ENCODE data around the gene C2CD3. TPM values are rescaled to one million over a fixed set of nuclear protein-coding genes. Genes with fewer than 3 reads are reported as not detected.

The C2CD3 gene, protein sequence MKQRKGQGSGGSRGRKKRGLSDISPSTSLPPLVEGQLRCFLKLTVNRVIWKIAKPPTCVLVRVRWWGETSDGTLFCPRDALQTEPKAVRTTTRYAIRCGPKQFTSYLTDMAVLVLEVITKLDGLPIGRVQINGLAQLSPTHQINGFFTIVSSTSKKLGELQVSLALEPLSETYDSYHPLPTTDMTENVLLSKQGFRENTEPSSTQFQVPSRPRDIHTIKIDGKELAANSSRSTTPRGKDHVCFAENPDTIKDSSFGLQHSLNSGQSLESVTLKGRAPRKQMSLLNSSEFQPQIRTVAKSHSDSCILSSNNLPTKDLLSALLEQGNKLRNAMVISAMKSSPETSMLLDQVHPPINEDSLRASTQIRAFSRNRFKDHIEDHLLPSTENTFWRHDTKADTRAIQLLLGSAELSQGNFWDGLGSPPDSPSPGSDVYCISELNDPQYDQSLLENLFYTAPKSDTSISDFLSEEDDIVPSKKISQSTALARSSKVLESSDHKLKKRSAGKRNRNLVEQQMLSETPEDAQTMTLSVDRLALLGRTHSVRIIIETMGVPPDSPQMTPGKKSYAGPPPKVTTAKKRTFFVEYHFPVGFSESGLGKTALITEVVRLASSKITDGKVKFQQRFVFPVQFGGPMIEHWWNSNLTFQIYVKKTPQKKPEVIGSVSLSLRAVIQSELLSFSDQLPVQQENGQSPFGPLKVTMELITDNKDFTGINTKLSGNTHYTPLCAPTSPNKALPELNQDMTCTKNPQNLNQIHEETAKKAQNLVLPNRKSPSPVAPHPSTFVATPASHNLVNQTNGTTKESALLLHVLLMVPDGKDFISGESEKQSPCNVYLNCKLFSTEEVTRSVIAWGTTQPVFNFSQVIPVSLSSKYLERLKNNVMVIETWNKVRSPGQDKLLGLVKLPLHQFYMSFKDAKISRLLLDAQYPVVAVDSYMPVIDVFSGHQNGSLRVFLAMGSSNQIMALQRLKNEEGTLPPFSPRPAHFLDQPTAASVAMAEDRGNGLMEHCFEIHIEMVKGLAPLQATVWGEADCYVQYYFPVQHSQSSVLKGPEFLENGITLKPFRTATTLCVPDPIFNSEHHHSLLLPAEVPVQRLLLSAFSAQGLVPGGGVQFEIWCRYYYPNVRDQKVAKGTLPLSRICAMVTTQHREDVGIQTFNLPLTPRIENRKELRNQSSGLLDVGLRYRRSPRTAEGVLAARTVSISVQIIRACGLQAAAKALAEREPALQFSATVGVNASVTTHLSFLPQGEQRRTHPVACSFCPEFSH (N-terminal part only)
- 3.9 and 4.9 TPM in 2 replicates for total RNA-seq

DNA sequence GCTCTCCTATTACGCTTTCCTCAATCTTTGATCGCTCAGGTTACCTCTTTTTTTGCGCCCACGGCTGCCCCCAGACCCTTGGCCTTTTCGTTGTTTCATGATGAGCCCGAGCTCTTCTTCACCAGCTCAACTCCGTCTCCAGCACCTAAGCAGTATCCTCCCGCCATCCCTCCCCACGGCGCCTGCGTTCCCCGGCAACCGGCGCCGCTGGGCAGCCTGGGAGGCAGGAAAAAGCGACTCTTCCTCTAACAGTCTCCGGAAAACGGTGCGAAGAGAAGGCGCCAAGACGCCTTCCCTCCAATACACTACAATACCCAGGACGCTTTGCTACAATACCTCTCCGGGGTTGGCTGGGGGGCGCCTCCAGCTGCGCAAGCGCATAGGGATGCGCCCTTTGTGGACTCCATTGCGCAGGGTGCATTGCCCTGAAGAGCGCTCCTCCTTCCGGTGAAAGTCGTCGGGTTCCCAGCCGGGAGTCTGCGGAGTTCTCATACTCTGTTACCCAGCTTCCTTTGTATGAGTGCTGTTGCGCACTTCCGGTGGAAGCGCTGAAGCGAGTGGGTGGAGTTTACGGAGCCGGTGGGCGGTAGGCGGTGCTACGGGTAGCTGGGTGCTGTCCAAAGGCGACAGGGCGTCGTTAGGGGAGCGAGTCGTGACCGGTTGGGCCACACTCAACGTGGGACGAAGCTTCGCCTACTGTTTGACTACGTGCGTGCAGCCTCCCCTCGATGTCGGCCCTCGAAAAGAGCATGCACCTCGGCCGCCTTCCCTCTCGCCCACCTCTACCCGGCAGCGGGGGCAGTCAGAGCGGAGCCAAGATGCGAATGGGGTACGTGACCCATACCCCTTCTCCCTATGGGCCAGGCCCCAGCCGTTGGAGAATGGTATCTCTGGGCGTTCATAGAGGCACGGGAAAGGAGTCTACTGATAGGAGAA is at the start of gene C2CD3, which contains the start of gene PPME1:
C2CD3 (minus strand) TSS at position 309 of the 936 bp plus-strand sequence; CDS start at position 99, 210 bp downstream.
PPME1 (plus strand) TSS at position 596 of the 936 bp plus-strand sequence; CDS start at position 729, 133 bp downstream.

GRCh38 chr11:74008373-74009229 is 162.2 kb downstream of the C2CD3 start, which contains the start of gene UCP3:
Gene UCP3 (minus strand): TSS chr11:74009085. CDS start chr11:74007042, 2,043 bp downstream.

DNA sequence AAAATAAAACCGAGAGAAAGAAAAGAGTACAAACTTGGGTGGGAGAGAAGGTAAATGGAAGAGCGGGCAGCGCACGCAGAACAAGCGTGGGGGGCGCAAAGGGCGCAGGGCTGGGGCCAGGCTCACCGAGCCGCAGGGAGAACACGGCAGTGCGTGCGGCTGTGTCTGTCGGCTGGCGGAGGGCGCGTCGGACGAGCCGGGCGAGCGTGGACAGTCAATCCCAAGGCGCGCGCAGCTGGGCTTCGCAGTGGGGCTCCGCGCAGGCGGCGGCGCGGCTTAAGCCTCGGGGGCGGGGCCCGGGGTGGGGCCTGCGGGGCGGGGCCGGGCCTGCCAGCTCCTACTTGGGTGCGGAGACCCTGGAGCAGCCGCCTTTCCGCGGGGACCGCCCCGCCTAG is 188.2 kb downstream of the C2CD3 start, which contains the start of gene UCP2:
UCP2 (minus strand) TSS at position 249 of the 395 bp plus-strand sequence. CDS start 4,465 bp downstream, outside the sequence.

Other genes starting within 250 kb of the C2CD3 start
- under 0.01 and 0.24 TPM in 2 replicates for gene DNAJB13, start 220.0 kb downstream of the C2CD3 start, total RNA-seq
- gene UCP2, start 188.2 kb downstream of the C2CD3 start, total RNA-seq, result 4.3 TPM in 1 of 2 replicates, not detected in the other
- gene UCP3, start 161.9 kb downstream of the C2CD3 start, total RNA-seq, result not detected in 2 replicates
- gene PPME1, start 287 bp upstream of the C2CD3 start, total RNA-seq, result 22.2 and 23.6 TPM in 2 replicates
- 2.7 TPM in 1 of 2 replicates, not detected in the other for gene P4HA3, start 140.6 kb upstream of the C2CD3 start, total RNA-seq
- gene PGM2L1, start 227.4 kb upstream of the C2CD3 start, total RNA-seq, result 0.64 and 8.7 TPM in 2 replicates